GM18867 (cell line): ENCODE results near the gene C5orf63.
"Not testable (repeated sequence)": the region's sequence is repeated elsewhere in the genome, so short reads cannot be mapped to it uniquely, and the experiment has no call there.

ENCODE experiments used
- ATAC-seq: cut with Tn5 transposase; IDR thresholded peaks from one replicate; pipeline ENCODE4 v1.9.1; 2021; ENCODE audit warnings: mild to moderate bottlenecking, moderate library complexity; ENCODE audit not compliant: unreplicated experiment

The C5orf63 gene

DNA sequence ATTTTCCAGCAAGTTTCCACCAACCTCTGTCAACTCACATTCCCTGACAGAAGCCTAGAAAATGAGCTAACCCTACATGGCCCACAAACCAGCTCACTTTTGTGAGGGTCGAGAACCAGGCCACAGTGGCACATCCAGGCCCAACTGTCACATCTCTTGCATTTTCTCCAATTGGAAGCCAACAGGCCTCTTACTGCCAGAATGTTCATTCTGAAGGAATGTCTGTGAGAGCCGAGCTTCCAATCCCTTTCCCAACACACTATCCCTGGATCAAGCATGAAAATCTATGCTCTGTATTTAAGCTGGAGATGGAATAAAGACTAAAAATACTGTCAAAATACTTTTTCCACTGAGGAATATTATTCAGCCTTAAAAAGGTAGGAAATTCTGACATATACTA lies 62.9 kb downstream of the C5orf63 start:
- no peak for ATAC-seq

DNA sequence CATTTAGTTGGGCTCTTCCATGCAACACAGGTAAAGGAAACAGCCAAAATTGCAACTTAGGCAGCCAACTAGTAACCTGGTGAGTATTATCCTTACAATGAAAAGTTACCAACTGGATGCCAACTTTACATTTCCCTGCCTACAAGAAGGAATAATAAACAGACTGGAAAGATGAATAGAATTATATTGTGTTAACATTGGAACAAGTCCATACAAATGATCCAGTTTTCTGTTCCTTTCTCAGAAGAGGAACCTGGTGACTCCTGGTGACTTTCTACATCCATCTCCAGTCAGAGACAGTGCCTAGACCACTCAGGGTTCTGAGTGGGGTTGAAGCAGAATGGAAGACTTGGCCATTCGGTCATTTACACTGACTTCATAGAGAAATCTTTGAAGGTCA lies 63.5 kb downstream of the C5orf63 start:
- no peak for ATAC-seq

DNA sequence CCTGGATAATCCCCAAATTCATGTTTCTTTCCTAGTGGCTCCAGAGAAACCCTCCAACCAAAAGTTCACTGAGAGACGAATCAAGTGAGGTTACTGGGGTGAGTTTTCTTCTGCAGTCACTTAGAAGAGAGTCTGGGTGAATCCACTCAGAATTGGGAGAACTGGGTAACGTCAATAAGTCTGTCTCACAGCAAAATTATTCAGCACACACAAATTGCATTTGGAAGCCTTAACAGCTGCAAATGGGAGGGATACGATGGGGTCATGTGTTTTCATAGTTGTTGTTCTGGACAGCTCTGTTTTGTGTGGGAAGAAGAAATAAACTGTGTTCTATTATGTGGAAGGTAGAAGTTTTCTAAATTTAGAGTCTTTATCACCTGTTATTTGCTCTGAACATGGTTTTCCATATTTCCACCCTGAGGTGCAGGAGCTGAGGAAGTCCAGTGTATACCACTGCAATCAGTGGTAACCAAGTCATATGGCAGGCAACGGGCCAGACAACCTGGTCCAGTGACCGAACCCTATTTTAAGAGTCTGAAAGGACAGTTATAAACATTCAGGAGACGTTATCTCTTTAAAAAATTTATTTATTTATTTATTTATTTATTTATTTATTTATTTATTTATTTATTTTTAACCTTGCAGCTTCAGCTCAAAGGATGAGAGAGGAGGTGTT lies 64.9 kb downstream of the C5orf63 start:
- ATAC-seq = no peak

DNA sequence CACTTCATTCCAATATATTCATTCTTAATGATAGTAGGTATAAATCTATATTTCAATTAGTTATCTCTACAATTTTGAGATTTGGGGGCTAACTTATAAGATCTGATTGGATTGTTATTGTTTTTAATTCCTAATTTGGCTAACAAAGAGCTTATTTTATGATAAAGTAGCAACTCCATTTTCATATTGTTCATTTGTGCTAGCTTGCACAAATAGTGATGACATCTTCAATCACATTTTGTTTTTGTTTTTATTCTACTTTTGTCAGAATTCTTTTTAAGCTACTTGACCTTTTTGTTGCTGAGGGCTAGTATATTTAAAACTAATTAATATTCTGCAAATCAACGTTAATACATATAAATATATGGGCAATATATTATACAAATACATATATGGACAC lies 65.8 kb downstream of the C5orf63 start:
- ATAC-seq = no peak

DNA sequence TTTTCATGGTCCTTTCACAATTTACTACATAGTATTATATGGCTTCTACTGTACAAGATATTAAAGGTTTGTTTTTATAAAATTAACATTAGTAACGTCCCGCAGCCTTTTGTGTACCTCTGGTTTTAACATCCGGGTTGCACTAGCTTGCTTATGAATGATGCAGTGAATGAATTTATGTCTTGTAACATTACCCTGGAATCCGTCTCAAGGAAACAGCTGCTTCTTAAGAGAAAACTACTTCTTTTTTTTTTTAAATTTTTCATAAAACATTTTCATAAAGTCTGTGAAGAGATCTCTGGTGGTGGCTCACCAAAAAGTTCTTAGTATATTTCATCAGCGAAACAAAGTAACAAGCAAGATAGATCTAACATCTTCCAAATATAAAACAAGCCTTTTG lies 66.6 kb downstream of the C5orf63 start:
- no peak for ATAC-seq

DNA sequence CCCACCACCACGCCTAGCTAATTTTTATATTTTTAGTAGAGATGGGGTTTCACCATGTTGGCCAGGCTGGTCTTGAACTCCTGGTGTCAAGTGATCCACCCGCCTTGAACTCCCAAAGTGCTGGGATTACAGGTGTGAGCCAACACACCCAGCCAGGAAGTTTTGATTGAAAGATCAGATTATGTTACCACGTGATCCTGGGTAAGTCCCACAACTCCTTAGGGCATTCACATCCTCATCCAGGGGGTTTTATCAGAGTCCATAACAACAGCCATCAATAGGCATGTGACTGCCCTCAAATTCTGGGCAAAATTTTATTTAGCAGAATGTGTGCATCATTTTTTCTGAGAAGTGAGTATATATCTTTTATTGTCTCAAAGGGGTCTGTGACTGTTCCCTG lies 68.0 kb downstream of the C5orf63 start:
- not testable (repeated sequence) for ATAC-seq

DNA sequence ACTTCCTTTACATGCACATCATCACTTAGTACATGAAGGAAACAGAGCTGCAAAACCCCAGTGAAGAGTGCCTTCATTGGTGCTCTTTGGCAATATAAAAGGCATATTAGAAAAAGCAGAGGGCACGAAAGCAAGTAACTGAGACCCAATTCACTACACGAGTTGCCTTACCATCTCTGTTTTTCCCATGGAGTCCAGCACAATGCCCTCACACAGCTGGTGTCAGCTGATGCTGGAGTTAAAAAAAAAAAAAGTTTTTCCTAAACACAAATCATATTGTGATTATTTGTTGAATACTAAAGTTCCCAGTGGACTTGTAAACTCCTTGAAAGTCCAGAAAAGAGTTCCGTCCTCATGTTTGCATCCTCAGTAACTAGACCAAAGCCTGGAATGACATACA lies 68.6 kb downstream of the C5orf63 start:
- no peak for ATAC-seq

DNA sequence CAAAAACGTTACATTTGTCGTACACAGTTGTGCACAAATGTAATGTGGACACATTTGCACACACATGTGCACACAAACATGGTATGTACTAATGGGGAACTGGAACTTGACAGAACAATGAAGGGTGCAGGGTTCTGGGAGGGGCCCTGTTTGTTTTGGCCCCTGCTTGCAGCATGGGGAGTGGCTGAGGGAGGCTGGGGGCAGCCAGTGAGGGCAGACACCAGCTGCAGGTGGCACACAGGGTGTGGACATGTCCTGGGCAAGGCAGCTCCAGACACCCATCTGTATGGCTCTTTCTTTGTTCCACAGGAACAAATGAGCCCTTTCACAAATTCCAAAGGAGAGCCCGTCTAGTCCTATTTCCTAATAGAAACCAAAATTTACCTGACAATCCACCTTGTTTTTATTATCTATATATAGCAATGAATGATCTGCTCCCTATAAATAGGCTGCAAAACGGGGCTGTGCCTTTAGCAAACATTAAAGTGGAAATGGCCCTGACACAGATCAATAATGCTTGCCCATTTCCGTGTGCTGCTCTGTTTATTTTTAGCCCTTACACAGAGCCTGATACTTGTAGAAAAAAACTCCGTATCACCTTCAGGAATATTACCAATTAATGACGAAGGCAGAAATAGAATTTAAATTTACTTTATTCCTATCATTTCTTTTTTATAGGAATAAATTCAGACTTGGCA lies 69.4 kb downstream of the C5orf63 start:
- no peak for ATAC-seq

DNA sequence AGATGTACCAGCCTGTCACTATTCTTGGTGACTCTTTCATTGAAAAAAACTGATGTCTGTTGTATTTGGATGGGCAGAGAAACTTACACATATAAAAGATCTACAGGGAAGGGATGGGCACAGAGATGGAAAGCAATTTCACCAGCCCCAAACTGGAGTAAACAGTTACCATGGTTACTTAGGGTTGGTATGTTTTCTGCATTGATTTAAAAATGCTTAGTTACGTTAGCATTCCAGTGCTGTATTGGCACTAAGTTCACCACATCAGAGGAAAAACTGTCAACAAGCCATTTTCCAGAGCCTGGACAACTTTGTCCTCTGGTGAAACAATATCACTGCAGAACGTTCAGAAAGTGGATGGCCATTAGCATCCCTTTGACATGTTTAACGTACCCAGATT lies 70.9 kb downstream of the C5orf63 start:
- ATAC-seq = no peak

DNA sequence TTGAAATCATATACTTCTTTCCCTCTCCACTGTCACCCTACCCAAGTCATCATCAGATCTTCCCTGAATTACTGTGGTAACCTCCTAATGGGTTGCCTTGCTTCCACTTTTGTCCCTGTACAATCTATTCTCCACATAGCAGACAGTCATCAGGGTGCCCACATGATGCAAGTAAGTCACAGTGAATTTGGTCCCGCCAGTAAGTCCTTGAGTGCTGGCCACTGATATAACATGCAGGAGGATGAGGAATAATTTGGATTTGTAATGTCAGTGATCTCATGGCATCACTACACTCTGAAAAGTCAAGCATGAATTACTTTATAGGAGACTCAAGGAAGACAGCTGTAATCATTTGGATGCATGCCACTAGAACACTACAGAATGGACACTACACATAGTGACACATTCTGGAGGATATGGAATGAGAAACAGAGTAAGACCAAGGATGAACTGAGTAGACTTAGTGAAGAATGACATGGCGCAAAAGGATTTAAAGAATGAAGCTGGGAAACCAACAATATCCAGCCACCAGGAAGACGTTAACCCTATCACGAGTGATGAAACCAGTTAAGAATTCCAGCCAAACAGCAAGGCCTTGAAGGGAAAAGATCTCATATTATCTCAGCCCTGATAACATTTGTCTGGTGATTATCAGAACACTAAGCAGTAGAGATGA lies 71.5 kb downstream of the C5orf63 start:
- ATAC-seq = no peak
